ENCODE data around the gene NEK4. TPM values are rescaled to one million over a fixed set of nuclear protein-coding genes. Genes with fewer than 3 reads are reported as not detected.
A peak's percentile ranks its signal among the peaks of the same experiment; 100 is the strongest.

Gene NEK4
- total RNA-seq, 1 experiment from 2014 or later: 33.8 TPM

DNA sequence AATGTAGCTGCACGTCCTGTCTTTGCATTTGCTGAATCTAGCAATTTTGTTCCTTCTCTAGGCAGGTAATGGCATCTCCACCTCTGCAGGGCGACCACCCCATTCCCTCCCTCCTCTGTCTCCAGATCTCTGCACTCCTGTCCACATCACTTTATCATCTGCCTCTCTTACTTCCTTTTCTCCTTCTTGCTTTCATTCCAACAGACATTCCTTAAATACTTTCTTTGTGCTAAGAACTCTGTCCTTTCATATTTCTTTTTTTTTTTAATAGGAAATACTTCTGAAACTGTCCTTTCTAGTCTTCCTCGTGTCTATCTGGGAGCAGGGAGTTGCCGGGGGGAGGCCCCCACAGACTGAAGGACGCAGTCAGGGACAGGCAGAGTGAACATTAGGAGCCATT is 31.1 kb upstream of the NEK4 start:
- H3K36me3 Mint-ChIP-seq (ENCODE audit: insufficient read depth, unreplicated experiment): no peaks in the 10 kb centered on the region
- H3K9me3 Mint-ChIP-seq (ENCODE audit: low read depth, unreplicated experiment): no peaks in the 10 kb centered on the region
- no peak overlapping the region for H3K4me3 Mint-ChIP-seq (ENCODE audit: low read depth, unreplicated experiment)
- no peaks in the 10 kb centered on the region for H3K4me1 Mint-ChIP-seq (ENCODE audit: low read depth, unreplicated experiment)
- no peak overlapping the region for H3K27ac Mint-ChIP-seq (ENCODE audit: unreplicated experiment)
- CTCF ChIA-PET: no interaction called here
- no TSS peak for BruUV-seq (replicated peaks)
- peaks cover 3% of the 10 kb centered on the region for H3K27me3 Mint-ChIP-seq (ENCODE audit: unreplicated experiment)
- no peak for DNase-seq
- intact Hi-C loops (cut with micrococcal nuclease; ENCODE audit: unreplicated experiment): no loop called here
- TF ChIP-seq, protein P1, sequence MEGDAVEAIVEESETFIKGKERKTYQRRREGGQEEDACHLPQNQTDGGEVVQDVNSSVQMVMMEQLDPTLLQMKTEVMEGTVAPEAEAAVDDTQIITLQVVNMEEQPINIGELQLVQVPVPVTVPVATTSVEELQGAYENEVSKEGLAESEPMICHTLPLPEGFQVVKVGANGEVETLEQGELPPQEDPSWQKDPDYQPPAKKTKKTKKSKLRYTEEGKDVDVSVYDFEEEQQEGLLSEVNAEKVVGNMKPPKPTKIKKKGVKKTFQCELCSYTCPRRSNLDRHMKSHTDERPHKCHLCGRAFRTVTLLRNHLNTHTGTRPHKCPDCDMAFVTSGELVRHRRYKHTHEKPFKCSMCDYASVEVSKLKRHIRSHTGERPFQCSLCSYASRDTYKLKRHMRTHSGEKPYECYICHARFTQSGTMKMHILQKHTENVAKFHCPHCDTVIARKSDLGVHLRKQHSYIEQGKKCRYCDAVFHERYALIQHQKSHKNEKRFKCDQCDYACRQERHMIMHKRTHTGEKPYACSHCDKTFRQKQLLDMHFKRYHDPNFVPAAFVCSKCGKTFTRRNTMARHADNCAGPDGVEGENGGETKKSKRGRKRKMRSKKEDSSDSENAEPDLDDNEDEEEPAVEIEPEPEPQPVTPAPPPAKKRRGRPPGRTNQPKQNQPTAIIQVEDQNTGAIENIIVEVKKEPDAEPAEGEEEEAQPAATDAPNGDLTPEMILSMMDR (IDR thresholded peaks at IDR 0.05; ENCODE audit: unreplicated experiment): no peak

DNA sequence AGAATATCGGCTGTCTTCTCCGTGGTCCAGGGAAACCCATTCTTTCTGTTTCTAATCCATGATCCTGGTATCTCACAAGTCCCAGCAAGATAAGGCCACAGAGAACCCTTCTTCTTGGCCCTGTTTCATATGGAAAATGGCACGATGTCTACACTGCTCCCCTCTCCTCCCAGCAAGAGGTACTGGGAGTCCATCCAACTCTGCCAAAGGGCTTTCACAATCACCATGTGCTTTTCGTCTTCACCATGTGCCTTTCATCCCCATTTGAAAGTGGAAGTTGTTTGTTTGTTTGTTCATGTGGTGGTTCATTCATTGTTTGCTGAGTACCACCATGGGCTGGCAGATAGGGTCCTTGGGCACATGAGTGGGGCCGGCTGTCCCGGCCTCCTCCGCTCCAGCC is 29.3 kb upstream of the NEK4 start:
- H3K9me3 Mint-ChIP-seq (ENCODE audit: low read depth, unreplicated experiment): no peaks in the 10 kb centered on the region
- no TSS peak for BruUV-seq (replicated peaks)
- intact Hi-C loops (cut with micrococcal nuclease; ENCODE audit: unreplicated experiment): no loop called here
- no peak overlapping the region for H3K4me3 Mint-ChIP-seq (ENCODE audit: low read depth, unreplicated experiment)
- no peak for DNase-seq
- TF ChIP-seq, protein P1 (IDR thresholded peaks at IDR 0.05; ENCODE audit: unreplicated experiment): no peak
- no peak overlapping the region for H3K27ac Mint-ChIP-seq (ENCODE audit: unreplicated experiment)
- no peaks in the 10 kb centered on the region for H3K4me1 Mint-ChIP-seq (ENCODE audit: low read depth, unreplicated experiment)
- H3K36me3 Mint-ChIP-seq (ENCODE audit: insufficient read depth, unreplicated experiment): no peaks in the 10 kb centered on the region
- no peaks in the 10 kb centered on the region for H3K27me3 Mint-ChIP-seq (ENCODE audit: unreplicated experiment)
- CTCF ChIA-PET: no interaction called here

DNA sequence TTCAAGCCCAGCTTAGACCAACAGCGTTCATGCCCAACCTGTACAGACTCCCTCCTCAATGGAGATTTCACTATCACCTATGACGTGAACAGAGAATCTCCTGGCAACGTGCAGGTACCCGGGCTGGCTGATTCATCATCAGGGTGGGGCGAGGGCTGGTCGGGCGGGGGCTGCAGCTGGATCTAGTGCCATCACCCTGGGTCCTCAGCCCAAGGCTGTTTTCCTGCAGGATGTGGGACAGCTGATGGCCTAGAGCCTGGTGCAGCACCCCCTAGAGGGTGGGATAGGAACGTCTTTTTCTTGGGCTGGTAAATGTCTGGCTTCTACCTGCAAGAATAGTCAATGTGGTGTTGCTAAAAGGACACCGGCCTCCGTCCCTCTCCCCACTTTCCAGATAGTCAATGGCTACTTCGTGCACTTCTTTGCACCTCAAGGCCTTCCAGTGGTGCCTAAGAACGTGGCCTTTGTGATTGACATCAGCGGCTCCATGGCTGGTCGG is 28.3 kb upstream of the NEK4 start:
- Mint-ChIP-seq H3K4me3 (ENCODE audit: low read depth, unreplicated experiment) (no peak overlapping the region), H3K4me1 (ENCODE audit: low read depth, unreplicated experiment) (no peaks in the 10 kb centered on the region), H3K27ac (ENCODE audit: unreplicated experiment) (no peak overlapping the region), H3K9me3 (ENCODE audit: low read depth, unreplicated experiment) (no peaks in the 10 kb centered on the region), H3K27me3 (ENCODE audit: unreplicated experiment) (peaks cover under 1% of the 10 kb centered on the region), H3K36me3 (ENCODE audit: insufficient read depth, unreplicated experiment) (no peaks in the 10 kb centered on the region)
- intact Hi-C loops (cut with micrococcal nuclease; ENCODE audit: unreplicated experiment): no loop called here
- BruUV-seq (replicated peaks): no TSS peak
- TF ChIP-seq, protein P1 (IDR thresholded peaks at IDR 0.05; ENCODE audit: unreplicated experiment): peak; percentile 73
- CTCF ChIA-PET: interaction anchor here (0.6 kb wide), 1 partner anchor 285 kb away, joined by 4 read pairs; no protein-coding TSS in a partner anchor
- DNase-seq: peak; percentile 60

DNA sequence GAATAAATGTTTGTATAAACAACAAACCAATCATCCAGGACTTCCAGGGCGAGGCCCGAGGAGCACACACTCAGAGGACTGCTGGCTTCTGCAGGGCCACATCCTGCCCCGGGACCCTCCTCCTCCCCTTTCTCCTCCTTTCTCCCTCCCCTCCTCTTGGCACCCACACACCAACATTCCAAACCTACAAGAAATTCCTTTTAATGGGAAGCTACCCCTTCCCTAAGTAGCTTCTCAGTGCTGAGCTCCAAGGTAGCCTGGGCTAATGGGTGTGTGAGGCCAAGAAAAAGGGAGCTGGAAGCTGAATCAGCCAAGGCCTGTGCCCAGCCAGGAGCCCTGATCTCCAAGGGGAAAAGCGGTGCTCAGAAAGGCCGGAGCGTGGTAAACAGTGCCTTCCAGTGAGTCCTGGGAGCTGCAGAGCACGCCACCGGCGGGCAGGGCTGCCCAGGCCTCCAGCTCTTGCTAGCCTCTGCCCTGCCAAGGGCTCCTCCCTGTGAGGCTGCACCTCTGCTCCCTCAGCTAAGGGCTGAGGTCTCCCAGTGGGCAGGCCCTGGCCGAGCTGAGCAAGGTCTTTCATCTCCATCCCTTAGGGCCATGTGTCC is 27.7 kb upstream of the NEK4 start:
- peaks cover 6% of the 10 kb centered on the region for H3K27me3 Mint-ChIP-seq (ENCODE audit: unreplicated experiment)
- no peak for DNase-seq
- CTCF ChIA-PET: interaction anchor here (0.6 kb wide), 1 partner anchor 285 kb away, joined by 4 read pairs; no protein-coding TSS in a partner anchor
- H3K36me3 Mint-ChIP-seq (ENCODE audit: insufficient read depth, unreplicated experiment): no peaks in the 10 kb centered on the region
- H3K27ac Mint-ChIP-seq (ENCODE audit: unreplicated experiment): no peak overlapping the region
- H3K4me3 Mint-ChIP-seq (ENCODE audit: low read depth, unreplicated experiment): no peak overlapping the region
- BruUV-seq (replicated peaks): no TSS peak
- intact Hi-C loops (cut with micrococcal nuclease; ENCODE audit: unreplicated experiment): no loop called here
- H3K9me3 Mint-ChIP-seq (ENCODE audit: low read depth, unreplicated experiment): no peaks in the 10 kb centered on the region
- no peaks in the 10 kb centered on the region for H3K4me1 Mint-ChIP-seq (ENCODE audit: low read depth, unreplicated experiment)
- TF ChIP-seq, protein P1 (IDR thresholded peaks at IDR 0.05; ENCODE audit: unreplicated experiment): no peak

Data from Calu3 (cell line).